ENCODE measurements around the gene OR2S2. TPM values are rescaled to one million over a fixed set of nuclear protein-coding genes. Genes with fewer than 3 reads are reported as not detected.

Gene OR2S2
- total RNA-seq, 1 donor from 2014 or later: not detected

DNA sequence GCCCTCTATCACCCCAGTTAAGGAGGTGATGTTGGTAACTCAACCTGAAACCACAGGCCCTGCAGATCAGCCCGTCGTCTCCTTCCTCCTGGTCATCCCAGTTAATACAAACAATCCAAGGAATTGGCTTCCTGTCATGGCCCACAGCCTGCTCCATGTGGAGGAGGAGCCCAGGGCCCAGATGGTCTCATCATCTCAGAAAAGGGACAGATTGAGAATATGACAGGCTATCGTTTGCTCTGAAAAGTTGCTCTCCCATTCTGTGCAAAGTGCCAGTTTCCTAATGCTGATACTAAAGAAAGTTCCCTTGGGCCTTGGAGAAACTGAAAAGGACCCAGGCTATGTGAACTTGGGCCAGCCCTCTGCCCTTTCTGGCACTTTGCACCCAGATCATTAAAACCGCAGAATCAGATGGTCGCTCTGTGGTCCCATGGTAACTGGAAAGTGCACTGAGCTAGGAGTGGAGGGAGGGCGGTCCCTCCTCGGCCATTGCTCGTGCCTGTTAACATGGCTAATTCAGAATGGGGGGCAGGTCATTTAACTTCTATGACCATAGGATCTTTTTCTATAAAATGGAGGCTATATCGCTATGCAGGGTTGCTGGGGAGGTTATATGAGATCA is 49.3 kb downstream of the OR2S2 start:
- no peak for ATAC-seq

DNA sequence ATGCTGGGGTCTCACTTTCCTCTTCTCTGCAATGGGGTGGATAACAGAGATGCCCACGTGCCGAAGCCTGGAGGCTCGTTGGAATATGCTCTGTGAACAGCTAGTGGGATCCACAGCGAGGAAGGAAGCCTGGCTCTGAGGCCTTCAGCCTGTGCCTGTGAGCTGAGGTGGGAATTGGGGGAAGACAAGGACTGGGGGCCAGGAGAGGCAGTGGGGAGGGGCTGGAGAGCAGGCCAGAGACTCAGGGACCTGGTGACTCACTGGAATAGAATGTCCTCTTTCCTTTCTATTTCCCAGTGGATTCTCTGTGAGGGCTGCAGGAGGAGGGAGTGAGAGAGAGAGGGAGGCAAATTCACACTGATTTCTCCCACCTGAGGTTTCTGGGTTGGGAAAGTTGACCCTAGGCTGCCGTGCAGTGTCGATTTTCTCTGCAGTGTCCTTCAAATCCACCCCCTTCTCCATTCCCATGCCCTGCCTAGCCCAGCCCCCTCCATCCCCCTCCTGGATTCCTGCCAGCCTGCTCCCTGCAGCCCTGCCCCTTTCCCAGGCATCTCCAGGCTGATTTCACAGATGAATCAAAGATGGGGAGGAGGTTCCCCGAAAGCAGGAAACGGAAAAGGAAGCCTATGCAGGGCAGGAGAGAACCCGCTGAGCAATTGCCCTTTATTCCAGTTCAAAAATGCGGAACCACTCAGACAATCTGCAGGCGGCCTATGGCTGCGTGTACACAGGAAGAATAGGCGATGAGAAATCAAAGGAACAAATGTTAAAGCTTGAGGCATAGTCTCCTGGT is 50.0 kb downstream of the OR2S2 start:
- ATAC-seq: peak; percentile 39

Other genes with a start within 250 kb of the OR2S2 start
- 84.6 TPM for gene TLN1, start 226.0 kb downstream of the OR2S2 start, total RNA-seq
- 15.1 TPM for gene CREB3, start 225.5 kb downstream of the OR2S2 start, total RNA-seq
- 20.9 TPM for gene GBA2, start 208.9 kb downstream of the OR2S2 start, total RNA-seq
- 17.4 TPM for gene RGP1, start 208.9 kb downstream of the OR2S2 start, total RNA-seq
- not detected for gene MSMP, start 203.9 kb downstream of the OR2S2 start, total RNA-seq
- gene NPR2, start 166.6 kb downstream of the OR2S2 start, total RNA-seq: 1.3 TPM
- 0.20 TPM for gene SPAG8, start 145.9 kb downstream of the OR2S2 start, total RNA-seq
- gene HINT2, start 143.1 kb downstream of the OR2S2 start, total RNA-seq: 30.2 TPM
- not detected for gene FAM221B, start 129.4 kb downstream of the OR2S2 start, total RNA-seq
- gene TMEM8B, start 128.9 kb downstream of the OR2S2 start, total RNA-seq: 1.7 TPM
- gene OR13J1, start 87.8 kb downstream of the OR2S2 start, total RNA-seq: not detected
- gene HRCT1, start 52.0 kb downstream of the OR2S2 start, total RNA-seq: 1.2 TPM
- 0.16 TPM for gene SPAAR, start 48.7 kb downstream of the OR2S2 start, total RNA-seq
- 1.2 TPM for gene RECK, start 78.8 kb upstream of the OR2S2 start, total RNA-seq
- gene GLIPR2, start 178.6 kb upstream of the OR2S2 start, total RNA-seq: 8.8 TPM
- gene CCIN, start 211.2 kb upstream of the OR2S2 start, total RNA-seq: not detected
- gene CLTA, start 232.8 kb upstream of the OR2S2 start, total RNA-seq: 169 TPM